HepG2 (cell line): Measurements from ENCODE around the gene IGF2BP3. TPM values are rescaled to one million over a fixed set of nuclear protein-coding genes. Genes with fewer than 3 reads are reported as not detected.
A peak's percentile ranks its signal among the peaks of the same experiment; 100 is the strongest.

ENCODE experiments used
- AHR ChIP-seq: IDR thresholded peaks from 2 replicates; pipeline ENCODE4 v1.6.1; 2018; ENCODE audit warnings: missing genetic modification reagents, missing compliant biosample characterization
- ATF1 ChIP-seq: IDR thresholded peaks from 2 replicates; pipeline ENCODE4 v1.6.1; 2016; ENCODE audit warnings: mild to moderate bottlenecking, control low read depth
- GABPB1 ChIP-seq: IDR thresholded peaks from 2 replicates; pipeline ENCODE4 v1.6.1; 2016; ENCODE audit warnings: mild to moderate bottlenecking, missing genetic modification reagents, moderate library complexity, missing compliant biosample characterization
- HDAC6 ChIP-seq: fragments of 200-600 bp; sonication (generic); IDR thresholded peaks from 2 replicates; pipeline ENCODE4 v1.7.0; 2017; ENCODE audit warnings: mild to moderate bottlenecking, antibody characterized with exemption, low read length, low read depth
- HOXA7 ChIP-seq: sonication (generic); formaldehyde crosslinking; IDR thresholded peaks from 2 replicates; pipeline ENCODE4 v1.8.1; 2022; ENCODE audit warnings: mild to moderate bottlenecking, missing genetic modification reagents, moderate library complexity
- IRF2 ChIP-seq: IDR thresholded peaks from 2 replicates; pipeline ENCODE4 v1.6.1; 2018; ENCODE audit warnings: missing genetic modification reagents, missing compliant biosample characterization
- MED8 ChIP-seq: sonication (generic); formaldehyde crosslinking; IDR thresholded peaks from 2 replicates; pipeline ENCODE4 v1.8.1; 2023; ENCODE audit warnings: mild to moderate bottlenecking, missing genetic modification reagents; ENCODE audit not compliant: insufficient replicate concordance
- NFIC ChIP-seq: IDR thresholded peaks from 2 replicates; pipeline ENCODE4 v1.6.1; 2012; ENCODE audit warnings: mild to moderate bottlenecking, low read length, inconsistent platforms
- NFRKB ChIP-seq: fragments of 450-650 bp; IDR thresholded peaks from 2 replicates; pipeline ENCODE4 v1.6.1; 2017
- PREB ChIP-seq: sonication (generic); formaldehyde crosslinking; IDR thresholded peaks from 2 replicates; pipeline ENCODE4 v1.4.0; 2020; ENCODE audit warnings: missing genetic modification reagents
- RXRA ChIP-seq: sonication (generic); formaldehyde crosslinking; IDR thresholded peaks from 2 replicates; pipeline ENCODE4 v1.5.1; 2020; ENCODE audit warnings: missing genetic modification reagents
- TARDBP ChIP-seq: sonication (generic); formaldehyde crosslinking; IDR thresholded peaks from 2 replicates; pipeline ENCODE4 v1.8.0; 2022; ENCODE audit warnings: mild to moderate bottlenecking, missing genetic modification reagents
- TCF7L2 ChIP-seq: IDR thresholded peaks from 2 replicates; pipeline ENCODE4 v1.6.1; 2011; ENCODE audit warnings: mild to moderate bottlenecking, low read depth, low read length, moderate library complexity
- ZBTB14 ChIP-seq: sonication (generic); formaldehyde crosslinking; IDR thresholded peaks from 2 replicates; pipeline ENCODE4 v1.4.0; 2020; ENCODE audit warnings: missing genetic modification reagents
- ZBTB34 ChIP-seq: sonication (generic); formaldehyde crosslinking; IDR thresholded peaks from 2 replicates; pipeline ENCODE4 v1.8.0; 2022; ENCODE audit warnings: mild to moderate bottlenecking, missing genetic modification reagents
- ZFY ChIP-seq: sonication (generic); formaldehyde crosslinking; IDR thresholded peaks from 2 replicates; pipeline ENCODE4 v1.4.0; 2020; ENCODE audit warnings: missing genetic modification reagents
- ZNF510 ChIP-seq: sonication (generic); formaldehyde crosslinking; IDR thresholded peaks from 2 replicates; pipeline ENCODE4 v1.4.0; 2020; ENCODE audit warnings: low read depth, mild to moderate bottlenecking, missing genetic modification reagents
- ZNF564 ChIP-seq: sonication (generic); formaldehyde crosslinking; IDR thresholded peaks from 2 replicates; pipeline ENCODE4 v1.8.1; 2023; ENCODE audit warnings: mild to moderate bottlenecking, missing genetic modification reagents
- ZNF589 ChIP-seq: sonication (generic); formaldehyde crosslinking; conservative IDR thresholded peaks from 2 replicates; pipeline ENCODE4 v1.8.0; 2022; ENCODE audit warnings: mild to moderate bottlenecking, moderate library complexity, missing genetic modification reagents
- ZNF652 ChIP-seq: IDR thresholded peaks from 2 replicates; pipeline ENCODE4 v1.6.1; 2016; ENCODE audit warnings: low read depth, borderline replicate concordance
- ZNF740 ChIP-seq: sonication (generic); formaldehyde crosslinking; IDR thresholded peaks from 2 replicates; pipeline ENCODE4 v1.4.0; 2020; ENCODE audit warnings: missing genetic modification reagents
- ZNF788 ChIP-seq: sonication (generic); formaldehyde crosslinking; IDR thresholded peaks from 2 replicates; pipeline ENCODE4 v1.5.0; 2020; ENCODE audit warnings: mild to moderate bottlenecking, missing genetic modification reagents, borderline replicate concordance
- polyA plus RNA-seq, 8 experiments: library from polyadenylated mRNA; depleted of rRNA in 3 of 8; stranded (reverse) in 7 of 8; unstranded in 1 of 8; fragments of >200 nt; fragmentation: Illumina TruSeq in 4 of 8; extraction: Trizol in 4 of 8; gene quantifications; 2 replicates each; pipeline versions ENCODE4 v1.2.1 to v1.2.3, GENCODE V29; 2011 to 2016; ENCODE audit warnings: low read depth in 4 of 8, missing spikeins in 1 of 8, mixed read lengths in 1 of 8; ENCODE audit not compliant: insufficient read depth in 1 of 8
- total RNA-seq, 5 experiments: library from RNA; depleted of rRNA; stranded (reverse); fragments of >200 nt; fragmentation: Illumina TruSeq; extraction: Trizol; gene quantifications; 2 replicates each; pipeline ENCODE4 v1.2.3, GENCODE V29; 2016; ENCODE audit warnings: low read depth in 1 of 5

IGF2BP3 gene
- total and polyA plus RNA-seq, 2 of the 13 experiments (the other 11 are each of a cell fraction or from before 2014, with no cell fraction given) = 37.7 to 39.5 TPM

- TF ChIP-seq PREB (CRISPR knock-in tag) (peak; percentile 87; the same call in 1 of the 2 replicates), TCF7L2 (no peak), HOXA7 (0 out of 2 replicates have a peak, but pooled peaks have one; percentile 74), ZNF564 (CRISPR knock-in tag) (peak; percentile 99), ZNF589 (peak; percentile 95), NFRKB (no peak), ZNF510 (CRISPR knock-in tag) (peak; percentile 68; the same call in 1 of the 2 replicates), ZBTB14 (CRISPR knock-in tag) (no peak; the same call in 1 of the 2 replicates), ZNF788 (CRISPR knock-in tag) (peak; percentile 71), ATF1 (CRISPR knock-in tag) (no peak), TARDBP (CRISPR knock-in tag) (peak; percentile 64; the same call in 1 of the 2 replicates), MED8 (CRISPR knock-in tag) (no peak), HDAC6 (no peak), NFIC (peak; percentile 68), ZNF652 (peak; percentile 94), GABPB1 (peak; percentile 73), ZNF740 (CRISPR knock-in tag) (no peak), ZBTB34 (CRISPR knock-in tag) (peak; percentile 66; the same call in 1 of the 2 replicates), ZFY (CRISPR knock-in tag) (peak; percentile 92), RXRA (CRISPR knock-in tag) (peak; percentile 50), AHR (CRISPR knock-in tag) (no peak; the same call in 1 of the 2 replicates), IRF2 (peak; percentile 55)
Observed at GRCh38 chr7:23474094-23474828, 4.0 kb upstream of the IGF2BP3 start (continued).
